Measurements from ENCODE around the gene STK11.

DNA sequence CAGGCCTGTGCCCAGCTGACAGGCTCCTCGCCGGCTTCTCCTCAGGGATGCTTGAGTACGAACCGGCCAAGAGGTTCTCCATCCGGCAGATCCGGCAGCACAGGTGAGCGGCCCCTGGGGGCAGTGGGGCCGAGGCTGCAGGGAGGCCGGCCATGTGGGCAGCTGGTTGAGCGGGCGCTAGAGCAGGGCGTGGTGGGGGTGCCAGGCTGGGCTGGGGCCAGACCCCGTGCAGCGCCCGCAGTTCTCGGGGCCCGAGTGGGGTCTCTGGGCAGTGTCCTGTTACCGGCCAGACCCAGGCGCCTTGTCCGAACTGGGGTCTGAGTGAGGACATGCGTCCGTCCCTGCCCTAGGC lies 16.3 kb downstream of the STK11 start:
- TF ChIP-seq CEBPB (IDR thresholded peaks at IDR 0.05) (no peak), EGR1 (IDR thresholded peaks at IDR 0.05) (no peak), TCF12 (IDR thresholded peaks at IDR 0.05; ENCODE audit: low read depth) (no peak), TAF1 (IDR thresholded peaks at IDR 0.05; ENCODE audit: low read depth) (no peak), EP300 (IDR thresholded peaks at IDR 0.05; ENCODE audit: borderline replicate concordance) (no peak), RAD21 (IDR thresholded peaks at IDR 0.05; ENCODE audit: low read depth) (no peak), FOXM1 (IDR thresholded peaks at IDR 0.05; ENCODE audit: borderline replicate concordance, low read depth) (no peak), CREB1 (IDR thresholded peaks at IDR 0.05; ENCODE audit: low read depth) (no peak), TEAD4 (IDR thresholded peaks at IDR 0.05) (no peak)
- TF ChIP-seq, protein P1, sequence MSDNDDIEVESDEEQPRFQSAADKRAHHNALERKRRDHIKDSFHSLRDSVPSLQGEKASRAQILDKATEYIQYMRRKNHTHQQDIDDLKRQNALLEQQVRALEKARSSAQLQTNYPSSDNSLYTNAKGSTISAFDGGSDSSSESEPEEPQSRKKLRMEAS (IDR thresholded peaks at IDR 0.05): no peak
- TF ChIP-seq, protein P2, sequence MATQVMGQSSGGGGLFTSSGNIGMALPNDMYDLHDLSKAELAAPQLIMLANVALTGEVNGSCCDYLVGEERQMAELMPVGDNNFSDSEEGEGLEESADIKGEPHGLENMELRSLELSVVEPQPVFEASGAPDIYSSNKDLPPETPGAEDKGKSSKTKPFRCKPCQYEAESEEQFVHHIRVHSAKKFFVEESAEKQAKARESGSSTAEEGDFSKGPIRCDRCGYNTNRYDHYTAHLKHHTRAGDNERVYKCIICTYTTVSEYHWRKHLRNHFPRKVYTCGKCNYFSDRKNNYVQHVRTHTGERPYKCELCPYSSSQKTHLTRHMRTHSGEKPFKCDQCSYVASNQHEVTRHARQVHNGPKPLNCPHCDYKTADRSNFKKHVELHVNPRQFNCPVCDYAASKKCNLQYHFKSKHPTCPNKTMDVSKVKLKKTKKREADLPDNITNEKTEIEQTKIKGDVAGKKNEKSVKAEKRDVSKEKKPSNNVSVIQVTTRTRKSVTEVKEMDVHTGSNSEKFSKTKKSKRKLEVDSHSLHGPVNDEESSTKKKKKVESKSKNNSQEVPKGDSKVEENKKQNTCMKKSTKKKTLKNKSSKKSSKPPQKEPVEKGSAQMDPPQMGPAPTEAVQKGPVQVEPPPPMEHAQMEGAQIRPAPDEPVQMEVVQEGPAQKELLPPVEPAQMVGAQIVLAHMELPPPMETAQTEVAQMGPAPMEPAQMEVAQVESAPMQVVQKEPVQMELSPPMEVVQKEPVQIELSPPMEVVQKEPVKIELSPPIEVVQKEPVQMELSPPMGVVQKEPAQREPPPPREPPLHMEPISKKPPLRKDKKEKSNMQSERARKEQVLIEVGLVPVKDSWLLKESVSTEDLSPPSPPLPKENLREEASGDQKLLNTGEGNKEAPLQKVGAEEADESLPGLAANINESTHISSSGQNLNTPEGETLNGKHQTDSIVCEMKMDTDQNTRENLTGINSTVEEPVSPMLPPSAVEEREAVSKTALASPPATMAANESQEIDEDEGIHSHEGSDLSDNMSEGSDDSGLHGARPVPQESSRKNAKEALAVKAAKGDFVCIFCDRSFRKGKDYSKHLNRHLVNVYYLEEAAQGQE (IDR thresholded peaks at IDR 0.05; ENCODE audit: low read depth): no peak

All from Ishikawa (cell line).